Muscle of arm (tissue), 14 donors: ENCODE measurements around the gene IDE. TPM values are rescaled to one million over a fixed set of nuclear protein-coding genes. Genes with fewer than 3 reads are reported as not detected.
A peak's percentile ranks its signal among the peaks of the same experiment; 100 is the strongest.
"Not testable (repeated sequence)": the region's sequence is repeated elsewhere in the genome, so short reads cannot be mapped to it uniquely, and the experiment has no call there.

ENCODE experiments used
- DNase-seq: peaks from one replicate; pipeline ENCODE4 v3.0.0-alpha.2; 2013
- long read RNA-seq, 11 donors: transcript quantifications; one replicate each; lab custom pipeline, GENCODE V29; 2026
- polyA plus RNA-seq, 12 donors: library from polyadenylated mRNA; unstranded; fragments of 120-200 nt; gene quantifications; one replicate each; pipeline ENCODE4 v1.2.1, GENCODE V29; 2013; ENCODE audit not compliant: insufficient read length in 12 of 12

Gene IDE
- 10 to 100 TPM in 11 of 12 donors, not detected in 1; 13.7 to 21.1 (median 17.4) TPM for polyA plus RNA-seq
- long read RNA-seq, donor 1 = 0 reads
- long read RNA-seq, donor 2, full-length matches to known transcripts = 2 of 2 reads
- long read RNA-seq, donor 2, partial matches to known transcripts = 0 of 2 reads
- long read RNA-seq, donor 2, other reads (novel, unspliced or antisense) = 0 of 2 reads
- long read RNA-seq, donor 3, full-length matches to known transcripts = 1 of 1 reads
- long read RNA-seq, donor 3, partial matches to known transcripts = 0 of 1 reads
- long read RNA-seq, donor 3, other reads (novel, unspliced or antisense) = 0 of 1 reads
- long read RNA-seq, donor 4 = 0 reads
- long read RNA-seq, donor 5 = 0 reads
- long read RNA-seq, donor 6, full-length matches to known transcripts = 2 of 2 reads
- long read RNA-seq, donor 6, partial matches to known transcripts = 0 of 2 reads
- long read RNA-seq, donor 6, other reads (novel, unspliced or antisense) = 0 of 2 reads
- long read RNA-seq, donor 7, full-length matches to known transcripts = 2 of 2 reads
- long read RNA-seq, donor 7, partial matches to known transcripts = 0 of 2 reads
- long read RNA-seq, donor 7, other reads (novel, unspliced or antisense) = 0 of 2 reads
- long read RNA-seq, donor 8, full-length matches to known transcripts = 4 of 4 reads
- long read RNA-seq, donor 8, partial matches to known transcripts = 0 of 4 reads
- long read RNA-seq, donor 8, other reads (novel, unspliced or antisense) = 0 of 4 reads
- long read RNA-seq, donor 9, full-length matches to known transcripts = 1 of 1 reads
- long read RNA-seq, donor 9, partial matches to known transcripts = 0 of 1 reads
- long read RNA-seq, donor 9, other reads (novel, unspliced or antisense) = 0 of 1 reads
- long read RNA-seq, donor 10, full-length matches to known transcripts = 2 of 2 reads
- long read RNA-seq, donor 10, partial matches to known transcripts = 0 of 2 reads
- long read RNA-seq, donor 10, other reads (novel, unspliced or antisense) = 0 of 2 reads
- long read RNA-seq, donor 11 = 0 reads

DNA sequence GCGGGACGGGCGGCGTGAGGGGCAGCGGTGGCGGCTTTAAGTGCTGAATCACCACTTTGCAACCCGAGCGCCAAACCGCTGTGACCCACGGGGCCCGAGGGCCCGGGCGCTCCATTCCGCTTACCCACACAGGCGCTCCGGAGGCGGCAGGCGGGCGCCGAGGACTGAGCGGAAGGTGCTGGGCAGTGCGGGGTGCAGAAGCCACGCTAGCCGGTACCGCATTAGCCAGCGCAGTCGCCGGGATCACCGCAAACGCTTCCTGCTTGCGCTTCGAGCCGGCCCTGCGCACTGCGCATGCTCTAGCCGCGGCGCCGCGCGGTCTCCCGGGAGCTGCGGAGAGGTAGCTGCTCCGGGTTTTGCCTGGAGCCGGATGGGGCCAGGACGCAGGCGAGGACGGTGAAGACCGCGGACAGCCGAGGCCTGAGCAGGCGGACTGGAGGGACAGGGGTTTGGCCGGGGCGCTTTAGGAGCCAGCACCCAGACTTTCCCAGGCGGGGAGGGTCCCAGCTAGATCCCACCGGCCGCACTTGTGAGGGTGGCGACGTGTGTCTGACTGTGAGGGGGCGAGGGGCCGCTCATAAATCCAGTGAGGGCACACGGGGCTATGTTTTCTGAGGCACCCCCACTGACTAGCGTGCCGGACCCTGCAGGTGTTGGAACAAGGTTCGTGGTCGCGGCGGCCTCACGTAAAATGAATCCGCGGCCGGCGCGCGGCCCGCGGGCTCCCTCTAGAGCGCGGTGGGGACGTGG is at the start of gene IDE:
TSS of gene IDE (minus strand) at position 296 of the 750 bp plus-strand sequence. CDS start at position 222, 74 bp downstream.
- peak; percentile 90 for DNase-seq

DNA sequence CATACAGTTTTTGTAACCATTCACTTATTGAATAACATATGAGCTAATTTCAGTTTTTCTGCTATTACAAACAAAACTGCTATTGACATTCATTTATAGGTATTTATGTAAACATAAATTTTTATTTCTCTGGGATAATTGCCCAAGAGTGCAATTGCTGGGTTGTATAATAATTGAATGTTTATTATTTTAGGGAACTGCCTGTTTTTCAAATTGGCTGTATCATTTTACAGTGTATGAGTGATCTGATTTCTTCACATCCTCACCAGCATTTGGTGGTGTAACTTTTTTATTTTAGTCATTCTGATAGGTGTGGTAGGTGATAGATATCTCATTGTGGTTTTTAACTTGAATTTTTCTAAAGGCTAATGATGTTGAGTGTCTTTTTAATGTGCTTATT is 45.5 kb upstream of the IDE start:
- DNase-seq = no peak

DNA sequence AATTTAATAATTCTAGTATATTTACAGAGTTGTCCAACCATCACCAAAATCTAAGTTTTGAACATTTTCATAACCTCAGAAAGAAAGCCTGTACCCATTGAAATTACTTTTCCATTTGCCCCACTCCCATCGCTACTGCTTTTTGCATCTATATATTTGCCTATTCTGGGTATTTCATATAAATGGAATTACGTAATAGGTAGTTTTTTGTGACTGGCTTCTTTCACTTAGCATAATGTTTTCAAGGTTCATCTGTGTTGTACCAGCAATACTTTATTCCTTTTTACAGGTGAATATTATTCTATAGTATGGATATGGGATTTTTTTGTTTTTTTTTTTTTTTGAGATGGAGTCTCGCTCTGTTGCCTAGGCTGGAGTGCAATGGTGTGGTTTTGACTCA is 41.6 kb upstream of the IDE start:
- DNase-seq = no peak

GRCh38 chr10:92604841-92605240 is 30.9 kb upstream of the IDE start:
- no peak for DNase-seq

DNA sequence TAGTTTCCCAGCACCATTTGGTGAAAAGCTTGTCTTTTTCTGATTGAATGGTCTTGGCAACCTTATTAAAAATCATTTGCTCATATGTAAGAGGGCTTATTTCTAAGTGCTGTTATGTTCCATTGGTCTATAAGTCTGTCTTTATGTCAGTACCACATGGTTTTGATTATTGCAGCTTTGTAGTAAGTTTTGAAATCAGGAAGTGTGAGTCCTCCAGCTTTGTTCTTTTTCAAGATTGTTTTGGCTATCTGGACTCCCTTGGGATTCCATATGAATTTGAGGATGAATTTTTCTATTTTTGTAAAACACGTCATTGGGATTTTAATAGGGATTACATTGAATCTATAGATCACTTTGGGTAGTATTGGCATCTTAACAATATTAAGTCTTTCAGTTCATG is 24.4 kb upstream of the IDE start:
- no peak for DNase-seq

GRCh38 chr10:92595505-92595904 is 21.6 kb upstream of the IDE start:
- no peak for DNase-seq

- no peak for DNase-seq
These were observed 20.0 kb upstream of the IDE start for GRCh38 chr10:92593619-92594588.

DNA sequence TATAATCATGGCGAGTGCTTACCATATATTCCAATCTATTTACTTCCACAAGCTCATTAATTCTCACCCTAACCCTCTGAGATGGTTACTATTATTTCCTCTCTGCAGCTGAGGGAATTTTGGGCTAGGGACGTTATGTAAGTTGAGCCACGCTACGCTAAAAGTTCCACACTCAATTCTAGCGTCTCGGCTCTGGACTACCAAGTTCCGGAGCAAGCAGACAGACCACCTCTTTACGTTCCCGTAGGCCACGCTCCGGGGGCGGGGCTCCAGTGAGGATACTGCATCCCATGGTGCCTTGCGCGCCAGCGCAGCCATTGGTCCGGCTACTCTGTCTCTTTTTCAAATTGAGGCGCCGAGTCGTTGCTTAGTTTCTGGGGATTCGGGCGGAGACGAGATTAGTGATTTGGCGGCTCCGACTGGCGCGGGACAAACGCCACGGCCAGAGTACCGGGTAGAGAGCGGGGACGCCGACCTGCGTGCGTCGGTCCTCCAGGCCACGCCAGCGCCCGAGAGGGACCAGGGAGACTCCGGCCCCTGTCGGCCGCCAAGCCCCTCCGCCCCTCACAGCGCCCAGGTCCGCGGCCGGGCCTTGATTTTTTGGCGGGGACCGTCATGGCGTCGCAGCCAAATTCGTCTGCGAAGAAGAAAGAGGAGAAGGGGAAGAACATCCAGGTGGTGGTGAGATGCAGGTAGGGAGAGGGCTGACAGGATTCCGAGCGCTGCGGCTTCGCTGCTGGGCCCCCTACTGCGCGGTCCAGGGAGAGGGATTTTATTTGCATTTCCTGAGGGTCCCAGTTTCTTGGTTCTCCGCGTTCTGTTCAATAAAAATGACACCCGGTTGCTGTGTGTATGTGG is 19.1 kb upstream of the IDE start, which contains the start of gene KIF11:
TSS of gene KIF11 (plus strand) at position 370 of the 858 bp plus-strand sequence. CDS start at position 616, 246 bp downstream.
- DNase-seq = peak; percentile 98

- DNase-seq = peak; percentile 94
These were observed 17.7 kb upstream of the IDE start for GRCh38 chr10:92591550-92592022.

- DNase-seq = peak; percentile 54
These were observed 17.0 kb upstream of the IDE start for GRCh38 chr10:92590623-92591549.

GRCh38 chr10:92582347-92582746 is 8.5 kb upstream of the IDE start:
- not testable (repeated sequence) for DNase-seq

DNA sequence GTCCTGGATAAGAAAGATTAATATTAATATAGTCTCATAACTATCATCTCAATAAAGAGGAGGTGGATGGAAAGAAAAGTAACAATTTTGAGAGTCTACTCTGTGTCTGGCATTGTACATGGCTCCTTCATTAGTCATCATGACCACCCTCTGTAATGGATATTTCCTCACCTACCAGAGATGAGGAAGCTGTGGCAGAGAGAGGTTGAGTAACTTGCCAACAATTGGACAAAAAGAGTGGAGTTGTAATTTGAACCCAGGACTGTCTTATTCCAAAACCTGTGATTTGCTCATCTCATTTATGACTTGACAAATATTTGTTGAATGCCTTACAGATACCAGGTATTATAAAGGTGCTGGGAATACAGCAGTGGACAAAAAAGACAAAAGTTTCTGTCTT is 2.1 kb upstream of the IDE start:
- no peak for DNase-seq

GRCh38 chr10:92574548-92575261 is 812 bp upstream of the IDE start:
- no peak for DNase-seq

DNA sequence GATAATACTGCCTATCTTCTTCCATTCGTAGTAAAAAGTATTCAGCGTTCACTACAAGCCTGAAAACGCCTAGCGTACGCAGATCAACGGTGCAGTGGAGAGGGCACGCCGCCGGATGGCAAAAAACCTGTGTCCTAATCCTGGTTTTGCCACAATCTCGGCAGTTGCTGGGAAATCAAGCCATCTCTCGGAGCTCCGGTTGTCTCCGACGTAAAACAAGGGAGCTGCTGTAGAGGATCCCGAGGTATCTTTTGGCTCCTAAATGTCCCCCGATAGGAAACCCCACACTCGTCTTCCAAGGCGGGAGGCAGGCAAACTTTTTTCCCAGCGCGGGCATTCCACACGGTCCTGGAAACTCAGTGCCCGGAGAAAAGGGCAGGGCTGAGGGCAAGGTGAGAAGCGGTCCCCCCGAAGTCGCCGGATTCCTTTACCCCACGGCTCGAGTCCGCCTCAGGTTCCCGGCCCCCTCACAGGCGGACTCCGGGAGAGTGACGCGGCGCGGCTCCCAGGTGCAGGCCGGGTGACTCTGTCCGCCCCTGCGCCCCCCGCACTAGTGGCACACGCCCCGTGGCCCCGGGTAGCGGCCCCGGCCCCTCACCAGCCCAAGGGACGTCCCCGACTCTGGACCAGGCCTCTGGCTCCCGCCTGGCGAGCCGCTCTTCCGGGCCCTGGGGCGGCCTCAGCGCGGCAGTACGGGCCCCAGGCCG is 649 bp downstream of the IDE start:
- DNase-seq = peak; percentile 20

GRCh38 chr10:92572362-92573090 is 1.4 kb downstream of the IDE start:
- no peak for DNase-seq

DNA sequence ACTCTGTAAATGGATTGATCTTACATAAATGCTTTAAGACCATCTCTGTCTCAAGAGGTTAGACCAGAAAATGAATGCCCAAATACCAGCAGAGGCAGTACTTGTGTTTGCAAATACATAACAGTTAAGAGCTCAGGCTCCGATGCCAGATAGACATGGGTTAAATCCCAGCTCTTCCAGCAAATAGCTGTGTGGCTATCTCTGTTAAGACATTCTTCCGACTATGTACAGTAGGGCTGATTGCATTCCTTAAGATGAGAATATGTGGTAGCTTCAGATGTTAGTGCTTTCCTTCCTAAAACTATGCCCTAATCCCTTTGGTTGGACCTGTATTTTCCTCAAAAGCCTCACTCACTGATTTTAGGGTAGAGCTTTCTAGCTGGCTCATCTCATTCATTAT is 2.2 kb downstream of the IDE start:
- no peak for DNase-seq
